Measurements from ENCODE around the gene ZBTB9. TPM values are rescaled to one million over a fixed set of nuclear protein-coding genes. Genes with fewer than 3 reads are reported as not detected.
"Not testable (repeated sequence)": the region's sequence is repeated elsewhere in the genome, so short reads cannot be mapped to it uniquely, and the experiment has no call there.

The ZBTB9 gene
- total RNA-seq, 1 experiment from 2014 or later: 9.8 TPM

DNA sequence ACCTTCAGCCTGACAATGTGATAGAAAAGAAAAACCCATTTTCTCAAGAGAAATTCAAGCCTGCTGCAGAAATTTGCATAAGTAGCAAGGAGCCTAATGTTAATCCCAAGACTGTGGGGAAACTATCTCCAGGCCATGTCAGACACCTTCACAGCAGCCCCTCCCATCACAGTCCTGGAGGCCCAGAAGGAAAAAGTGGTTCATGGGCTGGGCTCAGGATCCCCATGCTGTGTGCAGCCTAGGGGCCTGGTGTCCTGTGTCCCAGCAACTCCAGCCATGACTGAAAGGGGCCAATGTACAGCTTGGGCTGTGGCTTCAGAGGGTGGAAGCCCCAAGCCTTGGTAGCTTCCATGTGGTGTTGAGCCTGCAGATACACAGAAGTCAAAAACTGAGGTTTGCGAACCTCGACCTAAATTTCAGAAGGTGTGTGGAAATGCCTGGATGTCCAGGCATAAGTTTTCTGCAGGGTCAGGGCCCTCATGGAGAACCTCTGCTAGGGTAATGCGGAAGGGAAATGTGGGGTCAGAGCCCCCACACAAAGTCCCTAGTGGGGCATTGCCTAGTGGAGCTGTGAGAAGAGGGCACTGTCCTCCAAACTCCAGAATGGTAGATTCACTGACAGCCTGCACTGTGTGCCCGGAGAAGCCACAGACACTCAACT, 11.8 kb downstream of the ZBTB9 start:
- no peak for DNase-seq (ENCODE audit: low read depth)

DNA sequence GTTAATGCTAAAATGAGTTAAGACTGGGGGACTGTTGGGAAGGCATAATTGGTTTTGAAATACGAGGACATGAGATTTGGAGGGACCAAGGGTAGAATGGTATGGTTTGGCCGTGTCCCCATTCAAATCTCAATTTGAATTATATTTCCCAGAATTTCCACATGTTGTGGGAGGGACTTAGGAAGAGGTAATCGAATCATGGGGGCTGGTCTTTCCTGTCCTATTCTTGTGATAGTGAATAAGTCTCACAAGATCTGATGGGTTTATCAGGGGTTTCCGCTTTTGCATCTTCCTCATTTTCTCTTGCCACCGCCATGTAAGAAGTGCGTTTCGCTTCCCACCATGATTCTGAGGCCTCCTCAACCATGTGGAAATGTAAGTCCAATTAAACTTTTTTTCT, 12.7 kb downstream of the ZBTB9 start:
- DNase-seq (ENCODE audit: low read depth): no peak

DNA sequence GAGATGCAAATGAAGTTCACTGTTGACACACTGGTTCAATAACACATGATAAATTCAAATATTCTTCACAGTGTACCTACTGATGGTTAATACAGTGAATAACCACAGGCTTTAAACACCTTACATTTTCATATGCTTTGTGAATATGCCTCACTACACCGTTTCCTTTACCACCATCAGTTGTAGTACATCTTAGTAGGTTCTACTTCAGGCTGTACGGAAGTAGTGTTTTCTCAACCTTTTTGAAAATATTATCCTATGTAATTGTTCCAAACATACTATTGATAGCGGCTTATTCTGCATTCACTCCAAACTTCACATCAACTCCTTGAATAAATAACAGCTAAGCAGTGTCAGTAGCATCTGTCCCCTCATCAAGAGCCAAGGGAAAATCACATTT, 15.3 kb downstream of the ZBTB9 start:
- no peak for DNase-seq (ENCODE audit: low read depth)

DNA sequence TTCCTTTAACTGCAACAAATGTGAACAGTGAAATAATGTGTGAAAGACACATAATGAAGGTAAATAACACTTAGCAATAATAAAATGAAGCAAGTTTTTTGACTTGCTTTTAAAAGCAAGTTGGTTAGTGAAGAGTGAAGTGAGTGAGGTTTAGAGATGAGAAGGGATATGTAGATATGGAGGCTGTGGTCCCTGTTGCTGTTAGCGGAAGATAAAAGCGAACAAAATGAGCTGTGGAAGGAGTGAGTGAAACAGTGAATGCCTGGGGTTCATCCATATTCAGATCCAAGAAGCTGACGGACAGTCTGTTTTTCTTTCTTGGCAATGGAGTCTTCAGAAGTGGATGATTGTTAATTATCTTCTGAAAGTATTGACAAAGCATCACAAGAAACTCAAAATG, 23.5 kb downstream of the ZBTB9 start:
- no peak for DNase-seq (ENCODE audit: low read depth)

DNA sequence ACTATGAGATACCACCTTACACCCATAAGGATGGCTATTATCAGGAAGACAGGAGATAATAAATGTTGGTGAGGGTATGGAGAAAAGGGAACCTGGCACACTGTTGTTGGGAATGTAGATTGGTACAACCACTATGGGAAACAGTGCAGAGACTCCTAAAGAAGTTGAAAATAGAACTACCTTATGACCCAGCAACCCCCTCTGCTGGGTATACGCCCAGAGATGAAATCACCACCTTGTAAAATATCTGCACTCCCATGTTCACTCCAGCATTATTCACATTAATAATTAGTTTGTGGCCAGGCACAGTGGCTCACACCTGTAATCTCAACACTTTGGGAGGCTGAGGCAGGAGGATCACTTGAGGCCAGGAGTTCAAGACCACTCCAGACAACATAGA, 26.8 kb downstream of the ZBTB9 start:
- peak; percentile 33 for DNase-seq (ENCODE audit: low read depth)

DNA sequence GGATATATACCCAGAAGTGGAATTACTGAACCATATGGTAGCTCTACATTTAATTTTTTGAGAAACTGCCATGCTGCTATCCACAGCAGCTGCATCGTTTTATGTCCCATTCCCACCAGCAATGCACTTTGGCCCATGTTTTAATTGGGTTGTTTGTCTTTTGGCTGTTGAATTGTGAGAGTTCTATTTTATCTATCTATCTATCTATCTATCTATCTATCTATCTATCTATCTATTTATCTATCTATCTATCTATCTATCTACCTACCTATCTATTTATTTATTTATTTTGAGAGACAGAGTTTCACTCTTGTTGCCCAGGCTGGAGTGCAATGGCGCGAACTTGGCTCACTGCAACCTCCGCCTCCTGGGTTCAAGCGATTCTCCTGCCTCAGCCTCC, 28.2 kb downstream of the ZBTB9 start:
- DNase-seq (ENCODE audit: low read depth): not testable (repeated sequence)

DNA sequence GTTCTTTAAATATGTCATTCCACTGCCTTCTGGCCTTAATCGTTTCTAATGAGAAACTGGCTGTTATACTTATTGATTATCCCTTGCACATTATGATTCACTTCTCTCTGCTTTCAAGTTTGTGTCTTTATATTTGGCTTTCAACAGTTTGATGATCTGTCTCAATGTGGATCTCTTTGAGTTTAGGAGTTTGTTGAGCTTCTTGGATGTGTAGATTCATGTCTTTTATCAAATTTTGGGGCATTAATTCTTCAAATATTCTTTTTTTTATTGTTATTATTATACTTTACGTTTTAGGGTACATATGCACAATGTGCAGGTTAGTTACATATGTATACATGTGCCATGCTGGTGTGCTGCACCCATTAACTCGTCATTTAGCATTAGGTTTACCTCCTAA, 29.3 kb downstream of the ZBTB9 start:
- no peak for DNase-seq (ENCODE audit: low read depth)

DNA sequence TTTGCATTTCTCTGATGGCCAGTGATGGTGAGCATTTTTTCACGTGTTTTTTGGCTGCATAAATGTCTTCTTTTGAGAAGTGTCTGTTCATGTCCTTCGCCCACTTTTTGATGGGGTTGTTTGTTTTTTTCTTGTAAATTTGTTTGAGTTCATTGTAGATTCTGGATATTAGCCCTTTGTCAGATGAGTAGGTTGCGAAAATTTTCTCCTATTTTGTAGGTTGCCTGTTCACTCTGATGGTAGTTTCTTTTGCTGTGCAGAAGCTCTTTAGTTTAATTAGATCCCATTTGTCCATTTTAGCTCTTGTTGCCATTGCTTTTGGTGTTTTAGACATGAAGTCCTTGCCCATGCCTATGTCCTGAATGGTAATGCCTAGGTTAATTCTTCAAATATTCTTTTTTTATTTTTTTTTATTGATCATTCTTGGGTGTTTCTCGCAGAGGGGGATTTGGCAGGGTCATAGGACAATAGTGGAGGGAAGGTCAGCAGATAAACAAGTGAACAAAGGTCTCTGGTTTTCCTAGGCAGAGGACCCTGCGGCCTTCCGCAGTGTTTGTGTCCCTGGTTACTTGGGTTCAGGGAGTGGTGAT, 30.4 kb downstream of the ZBTB9 start:
- not testable (repeated sequence) for DNase-seq (ENCODE audit: low read depth)

DNA sequence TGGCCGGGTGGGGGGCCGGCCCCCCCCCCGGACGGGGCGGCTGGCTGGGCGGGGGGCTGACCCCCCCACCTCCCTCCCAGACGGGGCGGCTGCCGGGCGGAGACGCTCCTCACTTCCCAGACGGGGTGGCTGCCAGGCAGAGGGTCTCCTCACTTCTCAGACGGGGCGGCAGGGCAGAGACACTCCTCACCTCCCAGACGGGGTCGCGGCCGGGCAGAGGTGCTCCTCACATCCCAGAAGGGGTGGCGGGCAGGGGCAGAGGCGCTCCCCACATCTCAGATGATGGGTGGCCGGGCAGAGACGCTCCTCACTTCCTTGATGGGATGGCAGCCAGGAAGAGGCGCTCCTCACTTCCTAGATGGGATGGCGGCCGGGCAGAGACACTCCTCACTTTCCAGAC, 31.3 kb downstream of the ZBTB9 start:
- DNase-seq (ENCODE audit: low read depth): not testable (repeated sequence)

DNA sequence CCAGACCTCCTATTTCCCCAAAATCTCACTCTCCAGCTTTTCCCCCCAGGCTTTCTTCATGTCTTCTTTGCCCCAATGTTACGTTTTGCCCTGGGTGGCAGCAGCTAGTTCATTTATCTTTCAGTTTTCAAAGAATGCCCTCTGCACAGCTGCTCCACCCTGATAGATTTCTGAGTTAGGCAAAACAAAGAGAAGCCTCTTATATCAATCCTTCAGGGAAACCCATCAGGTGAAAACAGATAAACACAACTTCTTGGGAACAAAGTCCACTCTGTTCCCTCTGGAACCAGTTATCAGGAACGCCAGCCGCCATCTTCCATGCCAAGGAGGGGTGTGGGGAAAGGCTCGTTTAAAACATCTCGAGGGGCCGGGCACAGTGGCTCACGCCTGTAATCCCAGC, 34.0 kb downstream of the ZBTB9 start:
- DNase-seq (ENCODE audit: low read depth): no peak

DNA sequence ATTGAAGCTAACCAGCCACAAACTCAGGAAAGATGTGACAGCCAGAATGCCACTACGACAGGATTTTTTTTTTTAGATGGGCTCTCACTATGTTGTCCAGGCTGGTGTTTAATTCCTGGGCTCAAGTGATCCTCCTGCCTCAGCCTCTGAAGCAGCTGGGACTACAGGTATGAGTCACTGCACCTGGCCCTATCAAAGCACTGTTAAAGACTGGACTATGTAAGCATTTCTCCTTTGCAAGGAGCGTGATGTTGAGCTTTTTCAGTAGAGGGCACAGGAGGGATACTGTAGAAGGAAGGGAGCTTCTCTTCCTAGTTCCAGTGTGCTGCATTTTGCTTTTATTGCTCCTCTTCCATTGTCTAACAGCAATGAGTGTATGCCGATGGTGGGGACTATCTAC, 35.8 kb downstream of the ZBTB9 start:
- peak; percentile 54 for DNase-seq (ENCODE audit: low read depth)

DNA sequence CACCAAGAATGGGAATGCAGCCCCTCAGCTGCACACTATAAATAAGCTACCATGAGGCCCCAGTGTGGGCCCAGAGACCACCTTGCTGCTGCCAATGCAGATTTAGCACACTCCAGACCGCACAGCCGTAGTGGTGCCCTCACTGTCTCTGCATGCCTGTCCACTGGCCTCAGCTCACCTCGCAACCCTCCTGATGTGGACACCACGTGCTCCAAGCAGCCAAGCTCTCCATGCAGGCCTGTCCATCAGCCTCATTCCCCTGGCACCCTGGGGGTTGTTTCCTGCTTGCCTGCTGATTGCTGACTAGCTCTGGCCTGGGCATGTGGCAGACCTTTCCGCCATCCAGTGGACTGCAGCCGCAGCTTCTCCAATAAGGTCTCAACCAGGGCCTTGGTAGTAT, 36.2 kb downstream of the ZBTB9 start:
- DNase-seq (ENCODE audit: low read depth): no peak

DNA sequence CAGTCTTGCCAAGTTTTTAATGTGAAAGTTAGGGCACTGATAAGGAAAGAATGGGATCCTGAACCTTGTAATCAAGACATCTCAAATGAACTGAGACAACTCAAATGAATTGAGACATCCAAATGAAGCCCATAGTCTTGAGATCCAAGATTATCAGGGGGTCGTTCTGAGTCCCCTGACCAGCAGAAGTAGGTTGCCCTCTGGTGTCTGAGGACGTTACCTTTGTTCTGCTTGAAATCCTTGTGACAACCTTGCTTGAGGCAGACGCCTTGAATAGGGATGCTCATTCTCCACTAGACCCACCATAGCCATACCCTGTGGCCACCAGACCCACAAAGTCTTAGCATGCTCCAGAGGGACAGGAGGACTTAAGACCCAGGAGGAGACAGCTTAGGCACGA, 37.7 kb downstream of the ZBTB9 start:
- no peak for DNase-seq (ENCODE audit: low read depth)

DNA sequence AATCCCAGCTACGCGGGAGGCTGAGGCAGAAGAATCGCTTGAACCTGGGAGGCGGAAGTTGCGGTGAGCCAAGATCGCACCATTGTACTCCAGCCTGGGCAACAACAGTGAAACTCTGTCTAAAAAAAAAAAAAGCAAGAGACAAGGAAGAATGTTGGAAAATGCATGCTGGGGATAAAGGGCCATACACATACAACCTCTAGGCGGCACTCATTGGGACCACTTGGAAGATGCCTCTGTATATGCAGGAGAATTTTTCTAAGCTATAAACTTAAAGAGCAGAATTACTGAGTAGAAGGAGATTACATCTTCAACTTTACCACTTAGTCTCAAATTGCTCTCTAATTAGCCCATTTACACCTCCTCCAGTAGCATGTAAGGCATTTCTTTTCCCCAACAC, 42.8 kb downstream of the ZBTB9 start:
- no peak for DNase-seq (ENCODE audit: low read depth)

DNA sequence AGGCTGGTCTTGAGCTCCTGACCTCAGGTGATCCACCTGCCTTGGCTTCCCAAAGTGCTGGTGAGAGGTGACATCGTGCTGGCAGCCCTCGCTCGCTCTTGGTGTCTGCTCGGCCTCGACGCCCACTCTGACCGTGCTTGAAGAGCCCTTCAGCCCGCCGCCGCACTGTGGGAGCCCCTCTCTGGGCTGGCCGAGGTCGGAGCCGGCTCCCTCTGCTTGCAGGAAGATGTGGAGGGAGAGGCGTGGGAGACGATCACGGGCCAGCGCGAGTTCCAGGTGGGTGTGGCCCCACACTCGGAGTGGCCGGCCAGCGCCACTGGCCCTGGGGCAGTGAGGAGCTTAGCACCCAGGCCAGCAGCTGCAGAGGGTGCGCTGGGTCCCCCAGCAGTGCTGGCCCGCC, 48.1 kb downstream of the ZBTB9 start:
- DNase-seq (ENCODE audit: low read depth): no peak

DNA sequence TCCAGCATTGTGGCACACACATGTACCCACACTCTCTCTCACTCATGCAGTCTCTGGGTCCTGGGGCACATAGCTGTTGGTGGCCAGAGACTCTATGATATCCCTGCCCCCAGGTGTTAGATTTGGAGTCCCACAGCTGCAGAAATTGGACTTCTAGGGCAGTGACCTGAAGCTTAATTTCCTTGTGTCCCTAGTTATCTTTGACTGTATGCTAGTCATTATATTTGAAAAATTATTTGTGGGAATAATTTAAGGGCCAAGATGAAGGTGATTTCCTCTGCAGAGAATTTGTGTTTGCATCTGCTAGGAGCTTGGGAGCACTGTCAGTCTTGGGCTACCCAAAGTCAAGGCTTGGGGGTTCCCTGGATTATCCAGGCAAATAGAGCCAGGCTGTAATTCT, 50.1 kb downstream of the ZBTB9 start:
- DNase-seq (ENCODE audit: low read depth): no peak

DNA sequence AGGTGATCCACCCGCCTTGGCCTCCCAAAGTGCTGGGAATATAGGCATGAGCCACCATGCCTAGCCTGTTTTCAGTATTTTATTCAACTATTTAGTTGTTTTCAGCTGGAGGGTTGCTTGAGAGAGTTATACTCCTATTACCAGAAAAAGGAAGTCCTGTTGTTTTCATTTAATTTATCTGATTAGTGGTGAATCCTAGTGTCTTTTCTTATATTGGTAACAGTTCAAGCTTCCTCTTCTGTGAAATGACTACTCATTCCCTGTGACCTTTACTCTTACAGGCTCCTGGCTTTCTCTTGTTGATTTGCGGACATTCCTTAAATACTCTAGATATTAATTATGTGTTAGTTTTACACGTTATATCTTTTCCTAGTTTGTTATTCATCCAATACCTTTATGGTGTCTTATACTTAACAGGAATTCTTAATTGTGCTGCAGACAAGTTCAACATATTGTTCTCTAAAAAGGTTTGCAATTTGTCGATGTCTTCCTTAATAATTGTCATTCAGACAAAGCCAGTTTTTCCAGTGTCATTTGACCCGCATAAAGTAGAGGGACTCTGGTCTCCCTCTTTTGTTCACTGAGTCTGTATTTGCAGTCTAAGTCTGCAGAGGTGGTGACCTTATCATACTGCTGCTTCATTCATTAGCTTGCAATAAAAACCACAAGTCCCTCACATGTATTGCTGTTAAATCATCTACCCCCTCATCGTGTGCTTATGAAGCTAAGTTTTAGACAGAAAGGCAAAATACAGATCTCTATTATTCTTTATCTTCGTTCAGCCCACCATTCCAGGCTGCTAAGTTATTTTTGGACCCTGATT, 51.4 kb downstream of the ZBTB9 start:
- DNase-seq (ENCODE audit: low read depth): no peak

Other genes starting within 250 kb of the ZBTB9 start
- 0.32 TPM in 1 of 2 replicates, not detected in the other for gene HSD17B8, start 249.9 kb upstream of the ZBTB9 start, total RNA-seq (2014; rRNA removed; shearing (Covaris generic))
- gene RING1, start 246.1 kb upstream of the ZBTB9 start, total RNA-seq (2014; rRNA removed; shearing (Covaris generic)): 44.2 and 48.5 TPM in 2 replicates
- gene VPS52, start 182.7 kb upstream of the ZBTB9 start, total RNA-seq (2014; rRNA removed; shearing (Covaris generic)): 37.5 and 45.3 TPM in 2 replicates
- 2,277 and 2,867 TPM in 2 replicates for gene RPS18, start 182.5 kb upstream of the ZBTB9 start, total RNA-seq (2014; rRNA removed; shearing (Covaris generic))
- gene B3GALT4, start 177.5 kb upstream of the ZBTB9 start, total RNA-seq (2014; rRNA removed; shearing (Covaris generic)): not detected in 2 replicates
- 151 and 184 TPM in 2 replicates for gene WDR46, start 165.3 kb upstream of the ZBTB9 start, total RNA-seq (2014; rRNA removed; shearing (Covaris generic))
- 123 and 136 TPM in 2 replicates for gene PFDN6, start 165.0 kb upstream of the ZBTB9 start, total RNA-seq (2014; rRNA removed; shearing (Covaris generic))
- 29.9 and 54.6 TPM in 2 replicates for gene RGL2, start 155.6 kb upstream of the ZBTB9 start, total RNA-seq (2014; rRNA removed; shearing (Covaris generic))
- 162 and 258 TPM in 2 replicates for gene TAPBP, start 140.5 kb upstream of the ZBTB9 start, total RNA-seq (2014; rRNA removed; shearing (Covaris generic))
- 13.8 and 18.0 TPM in 2 replicates for gene ZBTB22, start 136.8 kb upstream of the ZBTB9 start, total RNA-seq (2014; rRNA removed; shearing (Covaris generic))
- 95.5 and 107 TPM in 2 replicates for gene DAXX, start 131.6 kb upstream of the ZBTB9 start, total RNA-seq (2014; rRNA removed; shearing (Covaris generic))
- gene KIFC1, start 62.8 kb upstream of the ZBTB9 start, total RNA-seq (2014; rRNA removed; shearing (Covaris generic)): 130 and 159 TPM in 2 replicates
- 61.9 and 67.3 TPM in 2 replicates for gene PHF1, start 43.6 kb upstream of the ZBTB9 start, total RNA-seq (2014; rRNA removed; shearing (Covaris generic))
- 610 and 623 TPM in 2 replicates for gene CUTA, start 36.5 kb upstream of the ZBTB9 start, total RNA-seq (2014; rRNA removed; shearing (Covaris generic))
- gene SYNGAP1, start 34.5 kb upstream of the ZBTB9 start, total RNA-seq (2014; rRNA removed; shearing (Covaris generic)): 2.5 and 5.7 TPM in 2 replicates
- gene BAK1, start 125.7 kb downstream of the ZBTB9 start, total RNA-seq (2014; rRNA removed; shearing (Covaris generic)): 34.0 and 43.7 TPM in 2 replicates
- gene ITPR3, start 166.7 kb downstream of the ZBTB9 start, total RNA-seq (2014; rRNA removed; shearing (Covaris generic)): 21.9 and 40.3 TPM in 2 replicates